WTC11 (cell line): ENCODE measurements around the gene TNPO3. TPM values are rescaled to one million over a fixed set of nuclear protein-coding genes. Genes with fewer than 3 reads are reported as not detected.

Experiments
- ATAC-seq: fragments of 200-7000 bp; cut with Tn5 transposase; 2 replicates; pipeline ENCODE4 v1.10.0; 2021; ENCODE audit warnings: mild to moderate bottlenecking, moderate library complexity
- CTCF ChIA-PET: fragments of 300-600 bp; sonication (Branson Sonifier 250); formaldehyde crosslinking; loops from one replicate; lab custom pipeline; 2021; ENCODE audit warnings: antibody characterized with exemption; lab: Charles Lee
- POLR2A ChIA-PET: fragments of 350-600 bp; sonication (Branson Sonifier 250); formaldehyde crosslinking; loops from one replicate; lab custom pipeline; 2021; ENCODE audit warnings: antibody characterized with exemption; lab: Charles Lee
- DNase-seq: peaks from one replicate; pipeline ENCODE4 v3.0.0; 2021; ENCODE audit warnings: low spot score
- H3K27ac Mint-ChIP-seq: 2 replicates; pipeline ENCODE4 v1.8.0; 2021; ENCODE audit warnings: mixed read lengths
- H3K27me3 Mint-ChIP-seq: 2 replicates; pipeline ENCODE4 v1.8.0; 2021; ENCODE audit warnings: low read depth, mild to moderate bottlenecking, moderate library complexity, mixed read lengths
- H3K36me3 Mint-ChIP-seq: 2 replicates; pipeline ENCODE4 v1.8.0; 2021; ENCODE audit warnings: mixed read lengths
- H3K4me1 Mint-ChIP-seq: 2 replicates; pipeline ENCODE4 v1.8.0; 2022; ENCODE audit warnings: mixed read lengths
- H3K4me3 Mint-ChIP-seq: 2 replicates; pipeline ENCODE4 v1.8.0; 2021; ENCODE audit warnings: mild to moderate bottlenecking, moderate library complexity, mixed read lengths
- H3K9me3 Mint-ChIP-seq: 2 replicates; pipeline ENCODE4 v1.8.0; 2021; ENCODE audit warnings: mixed read lengths
- ATF2 ChIP-seq: sonication (generic); formaldehyde crosslinking; IDR thresholded peaks from 2 replicates; pipeline ENCODE4 v1.8.1; 2022; ENCODE audit warnings: low read depth, missing genetic modification reagents, borderline replicate concordance
- CBFB ChIP-seq: sonication (generic); formaldehyde crosslinking; IDR thresholded peaks from 2 replicates; pipeline ENCODE4 v1.8.1; 2022; ENCODE audit warnings: mild to moderate bottlenecking, low read depth, missing genetic modification reagents
- CDX4 ChIP-seq: fragments of 250-450 bp; sonication (Bioruptor Pico); IDR thresholded peaks from 2 replicates; pipeline ENCODE4 v1.9.0; 2021; ENCODE audit warnings: moderate library complexity, mild to moderate bottlenecking, inconsistent platforms, borderline replicate concordance
- EMX1 ChIP-seq: fragments of 250-450 bp; sonication (Bioruptor Pico); IDR thresholded peaks from 2 replicates; pipeline ENCODE4 v1.8.0; 2021; ENCODE audit warnings: mild to moderate bottlenecking
- FOXP4 ChIP-seq: sonication (generic); formaldehyde crosslinking; IDR thresholded peaks from 2 replicates; pipeline ENCODE4 v1.8.0; 2022; ENCODE audit warnings: mild to moderate bottlenecking, missing genetic modification reagents
- IRF1 ChIP-seq: sonication (generic); formaldehyde crosslinking; IDR thresholded peaks from 2 replicates; pipeline ENCODE4 v1.8.0; 2023; ENCODE audit warnings: missing genetic modification reagents
- JAZF1 ChIP-seq: fragments of 250-450 bp; sonication (Bioruptor Pico); IDR thresholded peaks from 2 replicates; pipeline ENCODE4 v1.9.0; 2021; ENCODE audit warnings: moderate library complexity, mild to moderate bottlenecking, inconsistent platforms
- MAX ChIP-seq: sonication (generic); formaldehyde crosslinking; IDR thresholded peaks from 2 replicates; pipeline ENCODE4 v1.8.0; 2022; ENCODE audit warnings: mild to moderate bottlenecking, missing genetic modification reagents
- NFE2L1 ChIP-seq: sonication (generic); formaldehyde crosslinking; IDR thresholded peaks from 2 replicates; pipeline ENCODE4 v1.8.1; 2023; ENCODE audit warnings: missing genetic modification reagents
- SOX15 ChIP-seq: fragments of 250-450 bp; sonication (Bioruptor Pico); IDR thresholded peaks from 2 replicates; pipeline ENCODE4 v1.9.0; 2021; ENCODE audit warnings: mild to moderate bottlenecking
- USF2 ChIP-seq: sonication (generic); formaldehyde crosslinking; IDR thresholded peaks from 2 replicates; pipeline ENCODE4 v1.8.1; 2023; ENCODE audit warnings: mild to moderate bottlenecking, missing genetic modification reagents, moderate library complexity
- ZNF317 ChIP-seq: sonication (generic); formaldehyde crosslinking; IDR thresholded peaks from 2 replicates; pipeline ENCODE4 v1.8.1; 2023; ENCODE audit warnings: low read depth, mild to moderate bottlenecking, moderate library complexity, missing genetic modification reagents, borderline replicate concordance
- total RNA-seq: library from RNA; stranded (reverse); gene quantifications from 3 replicates; pipeline ENCODE4 v1.2.3, GENCODE V29; 2021

TNPO3 gene
- total RNA-seq, 1 experiment from 2014 or later = 91.7 TPM

GRCh38 chr7:129030440-129030839, 24.5 kb downstream of the TNPO3 start:
- ATAC-seq = no peak
- POLR2A ChIA-PET = no interaction called here

GRCh38 chr7:129024125-129024524, 30.8 kb downstream of the TNPO3 start:
- CTCF ChIA-PET = interaction anchor here (1.0 kb wide), 1 partner anchor 67 kb away, joined by 14 read pairs; no protein-coding TSS in a partner anchor
- ATAC-seq (peak; percentile 47; the same call in 1 of the 2 replicates), DNase-seq (no peak)
- H3K4me3 Mint-ChIP-seq = no peak overlapping the region
- POLR2A ChIA-PET = no interaction called here
- no peaks in the 10 kb centered on the region for H3K27me3 Mint-ChIP-seq
- peak overlapping the region; percentile 72 for H3K27ac Mint-ChIP-seq
- TF ChIP-seq ATF2 = no peak
- TF ChIP-seq MAX = no peak
- no peak for TF ChIP-seq EMX1
- TF ChIP-seq FOXP4 (CRISPR knock-in tag) = no peak
- TF ChIP-seq USF2 (CRISPR knock-in tag) = no peak
- H3K4me1 Mint-ChIP-seq = peaks cover 18% of the 10 kb centered on the region
- no peaks in the 10 kb centered on the region for H3K9me3 Mint-ChIP-seq
- no peaks in the 10 kb centered on the region; the same call in 1 of the 2 replicates for H3K36me3 Mint-ChIP-seq

More at GRCh38 chr7:129030440-129030839, 24.5 kb downstream of the TNPO3 start:
- DNase-seq = no peak
- CTCF ChIA-PET = interaction anchor here (2.3 kb wide), 1 partner anchor 61 kb away, joined by 7 read pairs; no protein-coding TSS in a partner anchor
- H3K4me1 Mint-ChIP-seq = 0 out of 2 replicates have a peak, but pooled peaks cover 5% of the 10 kb centered on the region
- TF ChIP-seq CBFB (CRISPR knock-in tag) (no peak), NFE2L1 (CRISPR knock-in tag) (no peak)
- no peak overlapping the region for H3K4me3 Mint-ChIP-seq
- H3K27me3 Mint-ChIP-seq = no peaks in the 10 kb centered on the region
- no peaks in the 10 kb centered on the region for H3K9me3 Mint-ChIP-seq
- H3K27ac Mint-ChIP-seq = no peak overlapping the region
- peaks cover 20% of the 10 kb centered on the region for H3K36me3 Mint-ChIP-seq

GRCh38 chr7:129021656-129022055, 33.3 kb downstream of the TNPO3 start:
- no peak for DNase-seq
- ChIA-PET POLR2A (no interaction called here), CTCF (no interaction called here)
- Mint-ChIP-seq H3K27me3 (no peaks in the 10 kb centered on the region), H3K4me3 (no peak overlapping the region), H3K36me3 (0 out of 2 replicates have a peak, but pooled peaks cover 4% of the 10 kb centered on the region), H3K9me3 (no peaks in the 10 kb centered on the region), H3K27ac (no peak overlapping the region; the same call in 1 of the 2 replicates), H3K4me1 (peaks cover 18% of the 10 kb centered on the region)
- ATAC-seq = no peak
- TF ChIP-seq SOX15 (CRISPR knock-in tag) (no peak), JAZF1 (CRISPR knock-in tag) (no peak), ZNF317 (CRISPR knock-in tag) (no peak), CDX4 (CRISPR knock-in tag) (no peak), IRF1 (CRISPR knock-in tag) (no peak)
